ENCODE results near the gene C2CD4D.

Gene C2CD4D

GRCh38 chr1:151811181-151811580 is 28.4 kb downstream of the C2CD4D start:
- no peak for DNase-seq

DNA sequence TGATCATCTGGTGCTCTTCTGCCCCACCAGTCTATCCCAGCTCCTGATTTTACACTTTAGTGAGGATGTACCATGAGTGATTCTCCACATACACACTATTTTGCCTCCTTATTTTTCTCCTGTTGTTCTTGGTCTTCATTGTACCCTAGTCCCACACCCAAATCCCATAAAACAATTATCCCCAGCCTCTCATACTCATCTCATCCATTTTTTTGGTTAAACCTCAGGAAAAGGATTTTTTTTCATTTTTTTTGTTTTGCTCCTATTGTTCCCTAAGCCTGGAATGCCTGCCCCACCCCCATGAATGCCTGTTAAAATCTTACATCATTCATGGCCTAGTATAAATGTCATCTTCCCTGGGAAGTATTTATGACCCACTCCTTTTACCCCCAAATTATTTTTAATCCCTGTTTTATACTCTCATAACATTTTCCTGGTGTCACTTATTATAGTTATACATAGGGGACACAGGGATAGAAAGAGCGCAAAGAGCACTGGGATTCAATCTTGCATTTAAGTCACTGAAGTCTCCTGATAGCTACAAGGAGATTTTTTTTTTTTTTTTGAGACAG is 29.5 kb downstream of the C2CD4D start:
- DNase-seq = no peak

DNA sequence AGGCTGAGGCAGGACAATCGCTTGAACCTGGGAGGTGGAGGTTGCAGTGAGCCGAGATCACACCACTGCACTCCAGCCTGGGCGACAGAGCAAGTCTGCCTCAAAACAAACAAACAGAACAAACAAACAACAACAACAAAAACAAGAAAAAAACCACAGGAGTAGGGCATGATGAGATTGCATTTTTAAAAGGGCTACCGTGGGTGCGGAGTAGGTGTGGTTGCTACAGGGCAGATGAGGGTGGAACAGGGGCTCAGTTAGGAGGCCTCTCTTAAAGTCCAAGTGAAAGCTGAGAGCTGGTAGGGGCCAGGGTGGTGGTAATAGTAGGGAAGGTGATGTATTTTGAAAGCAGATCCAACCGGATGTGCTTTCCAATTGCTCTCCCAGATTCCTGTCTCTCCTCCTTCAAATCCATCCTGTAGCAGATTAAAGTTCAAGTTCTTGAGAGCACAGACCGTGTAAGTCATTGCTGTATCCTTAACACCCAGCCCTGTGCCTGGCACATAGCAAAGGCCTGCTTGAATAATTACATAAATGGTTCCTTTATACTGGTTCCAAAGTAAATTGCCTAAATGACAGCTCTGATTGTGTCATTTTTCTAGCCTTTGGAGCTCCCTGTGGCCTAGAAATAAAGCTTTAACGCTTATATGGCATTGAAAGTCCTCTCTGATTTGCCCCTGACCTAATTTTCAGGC is 30.2 kb downstream of the C2CD4D start:
- DNase-seq = no peak

DNA sequence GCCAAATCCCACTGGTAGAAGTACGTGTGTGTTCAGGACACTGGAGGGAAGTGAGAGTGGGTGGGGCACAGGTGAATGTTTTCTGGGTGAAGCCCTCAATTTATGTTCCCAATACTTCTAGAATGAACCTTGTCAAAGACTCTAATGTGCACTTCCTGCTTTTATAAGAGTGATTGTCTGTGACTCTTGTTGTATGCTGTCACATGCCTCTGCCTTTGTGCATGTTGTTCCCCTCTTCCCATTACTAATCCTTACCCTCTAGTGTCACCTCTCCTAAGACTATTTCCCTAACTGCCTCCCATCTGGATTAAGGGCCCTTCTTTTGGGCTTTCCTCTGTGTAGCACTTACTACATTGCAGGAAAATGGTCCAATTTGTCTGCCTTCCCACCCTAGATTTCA is 31.9 kb downstream of the C2CD4D start:
- no peak for DNase-seq

DNA sequence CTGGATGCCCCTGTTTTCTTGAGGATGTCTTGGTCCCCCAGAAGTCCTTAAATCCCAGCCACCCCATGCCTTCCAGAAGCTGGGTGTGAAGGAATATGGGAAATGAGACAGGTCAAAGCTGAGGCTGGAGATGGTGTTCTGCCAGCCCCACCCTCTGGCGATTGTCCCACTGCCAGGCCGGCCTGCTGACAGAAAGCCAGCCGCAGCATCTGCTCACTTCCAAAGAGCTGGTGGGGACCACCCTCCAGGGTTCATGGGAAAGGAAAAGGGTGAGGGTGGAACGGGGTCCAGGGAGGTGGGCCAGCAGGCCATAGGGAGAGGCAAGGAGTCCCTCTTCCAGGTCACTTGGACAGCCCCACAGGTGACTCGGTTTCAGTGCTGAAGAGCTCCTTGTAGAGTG is 32.5 kb downstream of the C2CD4D start:
- no peak for DNase-seq

GRCh38 chr1:151806170-151806569 is 33.5 kb downstream of the C2CD4D start:
- no peak for DNase-seq

GRCh38 chr1:151805066-151805820 is 34.4 kb downstream of the C2CD4D start, which contains the start of gene LINGO4:
TSS of gene LINGO4 (minus strand) at chr1:151805419. CDS start at chr1:151802704, 2,715 bp downstream.
- no peak for DNase-seq

DNA sequence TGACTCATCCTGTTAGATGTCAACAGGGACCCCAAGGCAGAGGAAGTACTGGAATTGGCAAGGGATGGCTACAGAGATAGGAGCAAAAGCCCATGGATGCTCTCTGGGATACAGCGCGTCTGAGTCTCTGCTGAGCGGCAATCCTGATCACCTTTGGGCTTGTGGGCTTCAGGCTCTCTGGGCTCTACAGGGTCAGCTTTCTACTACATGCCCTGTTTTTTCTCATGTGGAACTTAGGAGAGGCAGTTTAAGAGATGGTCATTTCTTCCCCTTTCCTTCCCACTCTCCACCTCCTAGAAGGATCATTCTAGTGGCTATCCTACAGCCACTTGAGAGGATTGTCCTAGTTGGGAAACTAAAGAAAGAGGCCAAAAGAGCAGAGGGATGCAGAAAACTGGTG is 35.7 kb downstream of the C2CD4D start:
- no peak for DNase-seq

DNA sequence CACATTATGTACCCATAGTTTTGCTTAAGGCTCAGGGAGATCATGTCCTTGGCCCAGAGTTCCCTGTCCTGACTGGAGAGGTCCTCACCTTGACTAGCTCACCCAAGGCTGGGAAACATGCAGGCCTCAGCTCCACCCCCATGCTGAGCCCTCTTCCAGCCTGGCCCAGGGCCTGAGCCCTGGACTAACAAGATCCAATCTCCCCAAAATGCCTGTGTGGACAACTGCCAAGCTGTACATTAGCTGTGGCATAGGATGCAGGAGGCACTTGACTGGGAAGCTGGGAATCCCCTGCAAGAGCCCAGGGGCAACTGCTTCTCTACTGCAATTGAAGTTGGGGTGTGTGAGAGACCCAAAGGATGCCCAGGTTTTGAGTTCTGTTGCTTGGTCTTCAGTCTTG is 36.5 kb downstream of the C2CD4D start:
- DNase-seq = no peak

- no peak for DNase-seq
Measured at GRCh38 chr1:151802372-151802771, 37.2 kb downstream of the C2CD4D start.

GRCh38 chr1:151801846-151802245 is 37.8 kb downstream of the C2CD4D start:
- no peak for DNase-seq

GRCh38 chr1:151801310-151801820 is 38.3 kb downstream of the C2CD4D start:
- DNase-seq = no peak

- DNase-seq = no peak
Measured at GRCh38 chr1:151800830-151801229, 38.8 kb downstream of the C2CD4D start.

GRCh38 chr1:151799179-151800022 is 40.2 kb downstream of the C2CD4D start:
- no peak for DNase-seq

GRCh38 chr1:151798571-151798970 is 41.0 kb downstream of the C2CD4D start:
- DNase-seq = no peak

- no peak for DNase-seq
Measured at GRCh38 chr1:151790940-151791651, 48.5 kb downstream of the C2CD4D start.

- DNase-seq = peak; percentile 98 to 99
Measured at GRCh38 chr1:151790071-151790939, 49.3 kb downstream of the C2CD4D start, which contains the start of gene TDRKH. TSS of gene TDRKH (minus strand) at chr1:151790500. CDS start at chr1:151783022, 7,478 bp downstream.

Data from activated CD4-positive, alpha-beta T cell treated with anti-CD3 and anti-CD28 coated beads, Interleukin-2, amount 50 U/mL, for 4 hours (primary cell).